GM20431 (cell line): ENCODE measurements around the gene HDC.

ENCODE experiments used
- in situ Hi-C: fragments of 300-500 bp; cut with MseI, MboI; formaldehyde crosslinking; loops from one replicate; pipeline ENCODE4 v1.15.0; 2020; ENCODE audit warnings: low sequenced_read_pairs; ENCODE audit not compliant: unreplicated experiment

HDC gene

GRCh38 chr15:50265620-50266019 is at the start of gene HDC:
HDC (minus strand) TSS chr15:50265726; CDS start chr15:50265623, 103 bp downstream.
- in situ Hi-C loops: no loop called here

GRCh38 chr15:50312636-50313035 is 47.1 kb upstream of the HDC start:
- in situ Hi-C loops: no loop called here

- in situ Hi-C loops: no loop called here
Observed at GRCh38 chr15:50307799-50308198, 42.3 kb upstream of the HDC start.

GRCh38 chr15:50304836-50305235 is 39.3 kb upstream of the HDC start:
- in situ Hi-C loops: no loop called here

GRCh38 chr15:50302581-50302980 is 37.1 kb upstream of the HDC start:
- in situ Hi-C loops: no loop called here

- in situ Hi-C loops: no loop called here
Observed at GRCh38 chr15:50298340-50298739, 32.8 kb upstream of the HDC start.

GRCh38 chr15:50295966-50296365 is 30.4 kb upstream of the HDC start:
- in situ Hi-C loops: no loop called here

- in situ Hi-C loops: no loop called here
Observed at GRCh38 chr15:50289749-50290148, 24.2 kb upstream of the HDC start.

- in situ Hi-C loops: no loop called here
Observed at GRCh38 chr15:50287324-50288116, 22.0 kb upstream of the HDC start.

- in situ Hi-C loops: no loop called here
Observed at GRCh38 chr15:50281427-50281826, 15.9 kb upstream of the HDC start.

- in situ Hi-C loops: no loop called here
Observed at GRCh38 chr15:50280271-50280670, 14.7 kb upstream of the HDC start.

- in situ Hi-C loops: no loop called here
Observed at GRCh38 chr15:50278496-50278895, 13.0 kb upstream of the HDC start.

- in situ Hi-C loops: no loop called here
Observed at GRCh38 chr15:50277370-50277769, 11.8 kb upstream of the HDC start.

- in situ Hi-C loops: no loop called here
Observed at GRCh38 chr15:50275908-50276307, 10.4 kb upstream of the HDC start.

- in situ Hi-C loops: no loop called here
Observed at GRCh38 chr15:50275091-50275490, 9.6 kb upstream of the HDC start.

- in situ Hi-C loops: no loop called here
Observed at GRCh38 chr15:50267577-50267976, 2.1 kb upstream of the HDC start.

GRCh38 chr15:50262533-50262932 is 3.0 kb downstream of the HDC start:
- in situ Hi-C loops: no loop called here

- in situ Hi-C loops: no loop called here
Observed at GRCh38 chr15:50261981-50262380, 3.5 kb downstream of the HDC start.

GRCh38 chr15:50260969-50261496 is 4.5 kb downstream of the HDC start:
- in situ Hi-C loops: no loop called here

GRCh38 chr15:50259276-50259675 is 6.2 kb downstream of the HDC start:
- in situ Hi-C loops: no loop called here

- in situ Hi-C loops: no loop called here
Observed at GRCh38 chr15:50257924-50258323, 7.6 kb downstream of the HDC start.

GRCh38 chr15:50257332-50257731 is 8.2 kb downstream of the HDC start:
- in situ Hi-C loops: no loop called here
